Astrocyte of the hippocampus (primary cell): Measurements from ENCODE around the gene OR51B5.
"Not testable (repeated sequence)": the region's sequence is repeated elsewhere in the genome, so short reads cannot be mapped to it uniquely, and the experiment has no call there.

Source experiments
- DNase-seq: peaks from one replicate; pipeline ENCODE4 v3.0.0; 2011; ENCODE audit warnings: low read depth, low spot score

OR51B5 gene

DNA sequence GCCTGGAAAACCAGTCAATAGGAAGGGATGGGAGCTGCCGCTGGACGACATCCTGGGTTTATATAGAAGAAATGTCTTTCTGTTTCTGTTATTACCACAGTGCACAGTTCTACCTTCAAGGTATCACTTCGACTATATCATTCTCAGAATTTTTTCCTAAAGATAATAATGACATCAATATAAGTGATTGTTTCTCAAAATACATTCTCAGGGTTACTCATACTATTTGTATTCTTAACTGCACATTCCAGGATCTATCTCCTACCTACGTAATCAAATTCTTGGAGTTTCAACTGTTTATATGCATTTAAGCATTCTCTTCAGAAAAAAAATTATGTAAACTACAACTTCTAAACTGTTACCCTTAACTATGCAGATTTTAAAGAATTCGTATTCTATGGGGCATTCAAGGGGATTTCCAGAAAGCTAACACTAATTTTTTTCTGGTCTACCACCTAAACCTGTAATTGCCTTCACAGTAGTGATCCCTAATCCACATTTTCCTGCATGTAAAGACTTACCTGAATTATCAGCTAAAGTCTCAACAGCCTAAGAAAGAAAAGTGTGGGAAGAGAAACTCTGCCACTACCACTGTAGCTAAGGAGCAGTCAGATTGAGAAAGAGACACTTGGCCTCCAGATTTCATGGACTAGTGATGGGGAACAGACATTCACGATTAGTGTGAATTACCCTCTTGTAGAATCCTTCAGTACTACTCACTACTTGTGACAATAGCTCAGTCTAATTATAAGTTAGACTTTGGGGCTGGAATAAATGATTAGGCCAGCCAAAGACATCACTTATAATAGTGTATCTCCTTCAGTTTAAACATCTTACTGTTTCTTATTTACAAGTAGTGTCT lies at the start of gene OR51B5:
Gene OR51B5, minus strand, starts transcription at position 51 of the 862 bp plus-strand sequence. Its CDS starts 0 bp downstream, at position 51.
- no peak for DNase-seq

GRCh38 chr11:5390210-5390609 lies 46.9 kb upstream of the OR51B5 start:
- no peak for DNase-seq

DNA sequence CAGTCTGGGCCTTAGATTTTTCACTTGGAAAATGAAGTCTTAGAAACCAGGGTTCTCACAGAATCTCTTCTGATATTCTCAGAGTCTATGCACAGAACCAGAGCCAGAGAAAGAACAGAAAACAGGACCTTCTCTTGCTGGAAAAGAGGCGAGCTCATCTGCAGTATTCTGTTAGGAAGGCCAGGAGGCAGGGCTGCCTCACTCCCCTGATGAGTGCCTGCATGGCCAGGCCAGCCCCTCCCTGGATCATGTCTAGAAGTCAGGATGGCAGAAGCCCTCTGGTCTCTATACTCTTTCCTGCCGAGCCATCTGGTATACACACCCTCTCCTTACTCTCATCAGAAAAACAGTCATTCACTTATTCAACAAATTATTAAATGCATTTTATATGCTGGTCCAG lies 41.0 kb upstream of the OR51B5 start:
- no peak for DNase-seq

DNA sequence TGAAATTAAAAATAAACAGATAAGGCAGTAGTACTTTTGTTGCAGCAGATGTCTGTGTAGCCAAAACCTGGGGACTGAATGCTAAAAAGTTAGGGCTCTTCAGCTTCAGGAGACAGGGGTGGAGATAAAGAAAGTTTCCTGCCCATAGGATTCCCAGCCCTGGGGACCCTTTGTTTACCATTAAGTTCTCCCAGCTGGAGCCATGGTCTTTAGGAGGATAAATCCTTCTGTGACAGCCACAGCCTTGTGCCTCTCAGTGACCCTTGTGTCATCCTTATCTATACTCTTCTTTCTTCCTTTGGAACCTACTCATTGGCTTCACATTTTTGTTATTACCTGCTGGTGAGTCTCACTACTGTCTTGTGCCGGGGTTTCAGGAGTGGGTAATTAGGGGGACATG lies 40.3 kb upstream of the OR51B5 start, which contains the start of gene OR51M1:
Gene OR51M1, plus strand, starts transcription at position 237 of the 400 bp plus-strand sequence. CDS start 5,587 bp downstream, outside the sequence.
- no peak for DNase-seq

GRCh38 chr11:5380740-5381342 lies 37.5 kb upstream of the OR51B5 start:
- DNase-seq = peak; percentile 75

DNA sequence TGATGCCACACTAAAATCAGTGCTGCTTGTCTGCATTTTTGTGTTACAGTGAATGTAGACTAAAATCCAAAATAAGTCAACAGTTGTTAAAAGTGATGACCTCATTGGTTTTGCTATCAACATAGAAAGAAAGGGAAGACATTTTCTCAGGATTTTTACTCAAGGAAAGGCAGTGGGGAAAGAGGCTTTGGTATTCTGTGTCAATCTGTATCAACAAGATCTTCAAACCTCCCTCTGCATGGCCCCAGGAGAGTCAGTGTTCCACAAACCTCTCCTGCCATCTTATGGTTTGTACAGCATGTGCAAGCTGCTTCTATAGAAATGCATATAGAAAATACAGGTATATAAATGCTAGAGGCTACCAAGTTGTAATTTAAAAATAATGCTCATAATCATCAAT lies 26.5 kb upstream of the OR51B5 start:
- DNase-seq = peak; percentile 9

DNA sequence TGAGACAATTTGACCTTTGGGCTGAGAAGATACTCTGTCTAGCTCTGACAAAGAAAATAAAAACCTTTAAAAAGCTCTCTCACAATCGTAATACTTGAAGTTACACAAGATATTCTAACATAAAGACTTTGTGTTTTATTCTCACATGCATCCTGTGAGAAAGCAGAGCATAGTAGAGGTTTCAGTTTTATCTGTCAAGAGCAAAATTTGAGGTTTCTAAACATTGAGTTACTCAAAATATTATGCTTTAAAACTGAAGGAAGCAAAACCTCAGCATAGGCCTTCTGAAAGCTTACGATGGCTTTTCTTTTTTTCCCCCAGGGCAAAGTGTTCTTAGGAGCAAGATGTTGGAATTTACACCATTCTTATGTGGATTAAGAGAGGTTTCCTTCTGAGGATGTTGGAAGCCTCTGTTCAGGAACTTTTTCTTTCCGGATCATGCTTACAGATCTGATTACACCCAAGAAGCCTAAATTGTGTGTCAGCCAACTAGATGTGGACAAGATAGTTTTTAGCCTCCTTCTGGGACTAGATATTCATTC lies 25.2 kb upstream of the OR51B5 start:
- no peak for DNase-seq

DNA sequence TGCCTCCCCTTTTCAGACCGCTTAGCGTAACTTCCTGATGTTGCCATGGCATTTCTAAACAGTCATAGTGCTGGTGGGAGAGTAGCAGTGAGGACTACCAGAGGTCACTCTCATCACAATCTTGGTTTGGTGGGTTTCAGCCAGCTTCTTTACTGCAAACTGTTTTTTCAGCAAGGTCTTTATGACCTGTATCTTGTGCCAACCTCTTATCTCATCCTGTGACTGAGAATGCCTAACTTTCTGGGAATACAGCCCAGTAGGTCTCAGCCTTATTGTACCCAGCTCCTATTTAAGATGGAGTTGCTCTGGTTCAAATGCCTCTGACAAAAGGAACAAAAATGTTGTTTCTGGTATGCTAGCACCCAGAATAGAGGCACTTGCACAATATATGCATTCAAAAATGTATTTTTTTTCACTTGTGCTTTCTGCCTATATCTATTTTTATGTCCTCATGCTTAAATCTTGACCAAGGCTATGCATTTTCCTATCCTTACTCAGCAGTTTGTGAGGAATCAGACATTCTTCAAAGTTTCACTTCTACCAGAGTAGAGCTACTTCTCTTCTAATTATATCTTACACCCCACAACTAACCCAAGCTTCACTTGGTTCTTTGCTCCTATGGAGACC lies 24.2 kb upstream of the OR51B5 start:
- DNase-seq = peak; percentile 49

GRCh38 chr11:5366856-5367255 lies 23.5 kb upstream of the OR51B5 start:
- peak; percentile 13 for DNase-seq

GRCh38 chr11:5366365-5366764 lies 23.0 kb upstream of the OR51B5 start:
- DNase-seq = not testable (repeated sequence)

DNA sequence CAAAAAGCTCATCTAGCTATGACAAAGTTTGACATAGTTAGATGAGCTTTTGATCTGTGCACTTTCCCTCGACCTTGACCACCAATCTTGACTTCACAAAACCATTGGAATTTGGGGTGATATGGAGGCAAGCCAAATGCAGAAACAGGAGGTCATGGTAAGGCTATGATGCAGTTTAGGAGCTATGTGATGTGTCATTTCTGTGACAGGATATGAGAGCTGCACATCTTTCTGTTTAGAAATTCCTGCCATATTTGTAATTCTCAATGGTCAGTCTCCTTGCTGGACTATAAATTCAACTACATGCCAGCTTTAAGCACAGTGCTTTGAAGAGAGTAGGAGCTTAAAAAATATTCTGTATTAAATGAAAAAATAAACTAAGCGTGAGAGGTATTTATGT lies 20.9 kb upstream of the OR51B5 start:
- peak; percentile 36 for DNase-seq

- DNase-seq = no peak
Measured at GRCh38 chr11:5363679-5364078, 20.4 kb upstream of the OR51B5 start.

- no peak for DNase-seq
Measured at GRCh38 chr11:5362017-5362625, 18.8 kb upstream of the OR51B5 start.

- DNase-seq = not testable (repeated sequence)
Measured at GRCh38 chr11:5356031-5356430, 12.7 kb upstream of the OR51B5 start.

- DNase-seq = no peak
Measured at GRCh38 chr11:5351208-5351607, 7.9 kb upstream of the OR51B5 start, which contains the start of gene OR51B6. Gene OR51B6 (plus strand): TSS chr11:5351508. CDS start chr11:5351508, 0 bp downstream.

- DNase-seq = no peak
Measured at GRCh38 chr11:5349550-5349949, 6.2 kb upstream of the OR51B5 start.

GRCh38 chr11:5348551-5349194 lies 5.3 kb upstream of the OR51B5 start:
- DNase-seq = no peak

DNA sequence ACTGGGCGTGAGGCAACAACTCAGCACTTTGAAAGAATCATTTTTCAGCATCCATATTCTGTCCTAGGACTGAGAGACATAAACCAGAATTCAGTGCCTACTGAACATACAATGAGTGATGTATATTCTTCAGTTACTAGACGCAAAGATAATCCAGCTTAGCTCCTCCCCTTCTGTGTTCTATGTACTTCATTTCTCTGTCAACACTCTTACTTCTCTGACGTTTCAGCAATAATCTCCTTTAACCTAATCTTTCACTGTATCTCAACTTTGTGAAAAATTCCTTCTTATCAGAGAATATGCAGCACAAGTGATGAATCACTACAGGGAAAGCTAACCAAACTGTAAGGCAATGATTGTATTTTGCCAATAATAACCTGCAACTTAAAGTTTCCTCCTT lies 2.5 kb upstream of the OR51B5 start:
- DNase-seq = no peak

DNA sequence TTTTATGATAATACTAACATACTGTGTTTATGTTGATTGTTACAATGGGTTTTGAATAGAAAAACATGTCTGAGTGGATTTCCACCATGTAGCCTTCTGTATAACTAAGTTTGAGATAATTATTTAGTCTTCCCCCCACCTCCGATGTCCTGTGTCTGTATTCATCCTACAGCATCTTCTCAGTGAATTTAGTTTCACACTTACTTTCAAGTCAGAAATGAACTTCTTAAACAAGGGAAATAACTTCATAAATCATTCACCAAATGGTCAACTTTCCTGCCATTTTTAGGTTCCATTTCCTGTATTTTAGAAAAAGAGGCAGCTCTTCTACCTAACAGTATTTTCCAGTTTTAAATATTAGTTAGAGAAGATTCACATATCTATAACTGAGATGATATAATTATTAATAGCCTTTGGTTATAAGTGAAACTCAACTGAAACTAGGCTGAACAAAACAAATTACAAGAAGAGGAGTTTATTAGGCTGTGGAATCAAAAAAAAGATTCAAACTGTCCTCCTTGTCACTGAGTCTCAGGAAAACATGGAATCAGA lies 3.5 kb downstream of the OR51B5 start:
- no peak for DNase-seq

DNA sequence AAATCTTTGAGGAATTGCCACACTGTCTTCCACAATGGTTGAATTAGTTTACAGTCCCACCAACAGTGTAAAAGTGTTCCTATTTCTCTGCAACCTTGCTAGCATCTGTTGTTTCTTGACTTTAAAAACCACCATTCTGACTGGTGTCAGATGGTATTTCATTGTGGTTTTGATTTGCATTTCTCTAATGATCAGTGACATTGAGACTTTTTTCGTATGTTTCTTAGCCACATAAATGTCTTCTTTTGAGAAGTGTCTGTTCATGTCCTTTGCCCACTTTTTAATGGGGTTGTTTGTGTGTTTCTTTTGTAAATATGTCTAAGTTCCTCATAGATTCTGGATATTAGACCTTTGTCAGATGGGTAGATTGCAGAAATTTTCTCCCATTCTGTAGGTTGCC lies 6.1 kb downstream of the OR51B5 start:
- not testable (repeated sequence) for DNase-seq

DNA sequence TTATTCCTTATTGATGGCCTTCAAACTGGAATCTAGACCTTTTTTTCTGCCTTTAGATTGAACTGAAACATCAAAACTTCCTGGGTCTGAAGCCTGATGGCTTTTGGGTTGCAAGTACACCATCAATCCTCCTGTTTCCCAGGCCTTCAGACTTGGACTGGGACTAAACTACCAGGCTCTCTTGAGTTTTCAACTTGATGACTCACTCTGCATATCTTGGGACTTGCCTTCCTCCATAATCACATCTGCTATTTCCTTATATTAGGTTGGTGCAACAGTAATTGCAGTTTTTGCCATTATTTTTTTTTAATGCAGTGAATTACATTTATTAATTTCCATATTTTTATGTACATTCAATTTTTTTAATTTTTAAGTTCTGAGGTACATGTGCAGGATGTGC lies 7.0 kb downstream of the OR51B5 start:
- DNase-seq = no peak
